ENCODE results near the gene UQCRC2. TPM values are rescaled to one million over a fixed set of nuclear protein-coding genes. Genes with fewer than 3 reads are reported as not detected.

Gene UQCRC2
- total and polyA plus RNA-seq, 12 donors = 108 to 386 (median 214) TPM

DNA sequence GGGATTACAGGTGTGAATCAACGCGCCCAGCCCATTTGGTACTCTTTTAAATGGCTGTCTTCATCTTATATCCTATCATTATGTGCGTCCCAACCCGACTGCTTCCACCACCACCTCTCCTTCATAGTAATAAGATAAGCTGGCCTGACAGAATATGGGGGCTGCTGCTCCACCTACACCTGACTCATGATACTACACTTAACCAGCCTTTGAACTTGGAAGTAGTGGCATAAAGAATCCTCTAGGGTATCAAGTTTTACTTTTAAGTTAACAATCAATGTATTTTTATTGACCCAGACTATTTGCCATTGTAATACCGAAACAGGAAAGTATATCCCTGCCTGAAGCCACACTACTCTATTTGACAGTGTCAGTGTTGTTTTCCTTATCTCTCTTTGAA is 28.9 kb downstream of the UQCRC2 start:
- TF ChIP-seq, protein P1, sequence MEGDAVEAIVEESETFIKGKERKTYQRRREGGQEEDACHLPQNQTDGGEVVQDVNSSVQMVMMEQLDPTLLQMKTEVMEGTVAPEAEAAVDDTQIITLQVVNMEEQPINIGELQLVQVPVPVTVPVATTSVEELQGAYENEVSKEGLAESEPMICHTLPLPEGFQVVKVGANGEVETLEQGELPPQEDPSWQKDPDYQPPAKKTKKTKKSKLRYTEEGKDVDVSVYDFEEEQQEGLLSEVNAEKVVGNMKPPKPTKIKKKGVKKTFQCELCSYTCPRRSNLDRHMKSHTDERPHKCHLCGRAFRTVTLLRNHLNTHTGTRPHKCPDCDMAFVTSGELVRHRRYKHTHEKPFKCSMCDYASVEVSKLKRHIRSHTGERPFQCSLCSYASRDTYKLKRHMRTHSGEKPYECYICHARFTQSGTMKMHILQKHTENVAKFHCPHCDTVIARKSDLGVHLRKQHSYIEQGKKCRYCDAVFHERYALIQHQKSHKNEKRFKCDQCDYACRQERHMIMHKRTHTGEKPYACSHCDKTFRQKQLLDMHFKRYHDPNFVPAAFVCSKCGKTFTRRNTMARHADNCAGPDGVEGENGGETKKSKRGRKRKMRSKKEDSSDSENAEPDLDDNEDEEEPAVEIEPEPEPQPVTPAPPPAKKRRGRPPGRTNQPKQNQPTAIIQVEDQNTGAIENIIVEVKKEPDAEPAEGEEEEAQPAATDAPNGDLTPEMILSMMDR (IDR thresholded peaks at IDR 0.05) = no peak
- TF ChIP-seq POLR2A (IDR thresholded peaks at IDR 0.05) = no peak
- WGBS, 4 donors = 94 to 96% (median 95%) methylated on average over 5 of the region's 5 CpGs
- Histone ChIP-seq H3K27me3 (no peaks in the 10 kb centered on the region), H3K4me1 (replicated peaks in 1 of 2) (peaks cover 7 to 12% of the 10 kb centered on the region in 2 donors), H3K9me3 (replicated peaks in 1 of 3) (no peaks in the 10 kb centered on the region), H3K36me3 (replicated peaks in 1 of 2) (peaks cover 0 to 76% of the 10 kb centered on the region in 2 donors), H3K4me3 (no peak overlapping the region), H3K27ac (no peak overlapping the region)
- DNase-seq = no peak
- intact Hi-C loops (cut with DNase I) = no loop called here

DNA sequence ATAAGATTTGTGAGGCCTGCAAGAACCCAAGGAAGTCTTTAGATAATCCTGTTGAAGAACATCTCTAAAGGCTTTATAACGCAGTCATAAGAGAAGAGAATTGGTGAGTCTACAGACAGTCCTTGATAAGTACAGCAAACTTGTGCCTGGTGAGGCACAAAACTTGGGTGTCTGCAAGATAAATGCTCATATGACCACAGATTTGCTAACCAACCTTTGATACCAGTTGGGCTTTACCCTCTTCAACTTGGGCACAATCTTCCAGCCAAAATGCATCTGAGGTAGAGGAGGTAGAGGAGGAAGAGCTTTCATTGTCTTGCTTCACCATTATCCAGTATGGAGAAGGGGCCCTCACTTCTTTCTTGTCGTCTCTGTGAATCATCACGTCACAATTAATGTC is 30.9 kb downstream of the UQCRC2 start:
- no peak for TF ChIP-seq POLR2A (IDR thresholded peaks at IDR 0.05)
- TF ChIP-seq, protein P1 (IDR thresholded peaks at IDR 0.05) = no peak
- Histone ChIP-seq H3K9me3 (replicated peaks in 1 of 3) (no peaks in the 10 kb centered on the region), H3K27me3 (no peaks in the 10 kb centered on the region), H3K4me1 (replicated peaks in 1 of 2) (peaks cover 7 to 16% of the 10 kb centered on the region in 2 donors), H3K36me3 (replicated peaks in 1 of 2) (peaks cover 0 to 56% of the 10 kb centered on the region in 2 donors), H3K27ac (peak overlapping the region in 1 of 5 donors; percentile 13), H3K4me3 (no peak overlapping the region)
- intact Hi-C loops (cut with DNase I) = no loop called here
- no peak for DNase-seq
- 85 to 97% (median 96%) methylated on average over 3 of the region's 3 CpGs for WGBS, 4 donors

DNA sequence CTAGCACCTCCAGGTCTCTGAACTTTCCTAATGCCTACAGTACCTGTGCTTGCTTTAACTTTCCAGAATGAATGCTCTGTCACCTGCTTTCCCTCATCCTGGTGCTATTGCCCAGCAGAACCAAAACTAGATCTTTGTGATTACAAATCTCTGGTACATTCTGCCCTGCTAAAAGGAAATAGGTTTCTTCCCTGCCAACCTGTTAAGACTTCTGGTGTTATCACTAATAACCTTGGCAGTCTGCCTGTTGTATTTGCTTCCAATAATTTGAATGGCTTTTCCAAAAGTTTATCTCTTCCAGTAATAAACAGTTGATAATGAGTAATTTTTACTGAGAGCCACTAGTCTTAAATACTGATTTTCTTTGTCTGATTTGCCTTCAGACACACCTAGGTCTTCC is 32.4 kb downstream of the UQCRC2 start:
- H3K27me3 ChIP-seq = no peaks in the 10 kb centered on the region
- peak in 1 of 7 donors; percentile 28 for DNase-seq
- H3K27ac ChIP-seq = peak overlapping the region in 1 of 5 donors; percentile 32
- TF ChIP-seq, protein P1 (IDR thresholded peaks at IDR 0.05) = no peak
- no peak for TF ChIP-seq POLR2A (IDR thresholded peaks at IDR 0.05)
- H3K36me3 ChIP-seq (replicated peaks in 1 of 2) = peaks cover 0 to 42% of the 10 kb centered on the region in 2 donors
- no peak overlapping the region for H3K4me3 ChIP-seq
- intact Hi-C loops (cut with DNase I) = no loop called here
- peaks cover 7 to 24% of the 10 kb centered on the region in 2 donors for H3K4me1 ChIP-seq (replicated peaks in 1 of 2)
- no peaks in the 10 kb centered on the region for H3K9me3 ChIP-seq (replicated peaks in 1 of 3)

DNA sequence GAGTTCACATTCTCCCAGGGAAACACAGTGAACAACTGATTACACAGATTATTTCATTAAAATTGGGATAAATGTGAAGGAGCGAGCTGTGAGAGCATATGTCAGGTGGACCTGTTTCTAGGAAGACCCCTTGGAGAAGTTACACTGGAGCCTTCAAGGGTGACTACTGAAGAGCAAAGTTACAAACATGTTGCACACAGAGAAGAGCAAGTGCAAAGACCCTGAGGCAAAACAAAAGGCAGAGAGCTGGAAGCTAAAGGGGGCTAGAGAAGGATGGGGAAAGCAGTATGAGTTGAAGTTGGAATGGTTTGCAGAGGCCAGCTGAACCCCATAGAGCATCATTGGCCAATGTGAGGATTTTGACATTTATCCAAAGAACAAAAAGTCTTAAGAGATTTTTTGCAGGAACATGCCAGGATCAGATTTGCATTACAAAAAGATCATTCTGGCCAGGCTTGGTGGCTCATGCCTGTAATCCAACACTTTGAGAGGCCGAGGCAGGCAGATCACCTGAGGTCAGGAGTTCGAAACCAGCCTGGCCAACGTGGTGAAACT is 33.6 kb downstream of the UQCRC2 start:
- 87 to 99% (median 89%) methylated on average over 4 of the region's 4 CpGs for WGBS, 4 donors
- DNase-seq = no peak
- Histone ChIP-seq H3K36me3 (replicated peaks in 1 of 2) (peaks cover 0 to 29% of the 10 kb centered on the region in 2 donors), H3K4me1 (replicated peaks in 1 of 2) (peaks cover 7 to 24% of the 10 kb centered on the region in 2 donors), H3K9me3 (replicated peaks in 1 of 3) (no peaks in the 10 kb centered on the region), H3K4me3 (no peak overlapping the region), H3K27ac (no peak overlapping the region), H3K27me3 (no peaks in the 10 kb centered on the region)
- intact Hi-C loops (cut with DNase I) = no loop called here
- TF ChIP-seq, protein P1 (IDR thresholded peaks at IDR 0.05) = no peak
- TF ChIP-seq POLR2A (IDR thresholded peaks at IDR 0.05) = no peak

Measured in adrenal gland (tissue), 12 donors.